ENCODE data around the gene TMEM134. TPM values are rescaled to one million over a fixed set of nuclear protein-coding genes. Genes with fewer than 3 reads are reported as not detected.

Gene TMEM134
- total RNA-seq, 4 donors from 2014 or later = 69.0 to 138 (median 95.8) TPM

GRCh38 chr11:67470337-67471002 lies 1.4 kb upstream of the TMEM134 start:
- Histone ChIP-seq H3K9me3 (no peaks in the 10 kb centered on the region), H3K27ac (no peak overlapping the region), H3K4me3 (replicated peaks in 1 of 3) (no peak overlapping the region), H3K4me1 (peaks cover 19 to 35% of the 10 kb centered on the region in 2 donors), H3K36me3 (no peaks in the 10 kb centered on the region), H3K27me3 (no peaks in the 10 kb centered on the region)
- 72 to 77% methylated on average over 8 of the region's 8 CpGs for WGBS, 2 donors
- DNase-seq = no peak
- intact Hi-C loops (cut with DNase I) = no loop called here
- TF ChIP-seq POLR2A (IDR thresholded peaks at IDR 0.05) (no peak), CTCF (IDR thresholded peaks at IDR 0.05) (no peak)

GRCh38 chr11:67469508-67469811 lies 409 bp upstream of the TMEM134 start:
- no peak for DNase-seq
- 12 to 14% methylated on average over 9 of the region's 9 CpGs for WGBS, 2 donors
- Histone ChIP-seq H3K27me3 (no peaks in the 10 kb centered on the region), H3K36me3 (no peaks in the 10 kb centered on the region), H3K27ac (peak overlapping the region; percentile 82 to 85 (median 84)), H3K4me1 (peaks cover 19 to 42% of the 10 kb centered on the region in 2 donors), H3K9me3 (no peaks in the 10 kb centered on the region), H3K4me3 (replicated peaks in 1 of 3) (peak overlapping the region; percentile 38 to 66 (median 49))
- intact Hi-C loops (cut with DNase I) = loop anchor here (5.0 to 10.0 kb wide), 2 partner anchors 47 to 75 kb away; partner anchors contain the start of gene RAD9A
- peak in 1 of 2 donors; percentile 10 for TF ChIP-seq POLR2A (IDR thresholded peaks at IDR 0.05)
- no peak for TF ChIP-seq CTCF (IDR thresholded peaks at IDR 0.05)

- no peaks in the 10 kb centered on the region for H3K27me3 ChIP-seq
- no peak for TF ChIP-seq CTCF (IDR thresholded peaks at IDR 0.05)
- no peak for TF ChIP-seq POLR2A (IDR thresholded peaks at IDR 0.05)
- no peaks in the 10 kb centered on the region for H3K9me3 ChIP-seq
- intact Hi-C loops (cut with DNase I) = loop anchor here (5.0 to 10.0 kb wide), 2 partner anchors 46 to 74 kb away; partner anchors contain the start of gene RAD9A
- 4 to 17% methylated on average over 3 to 5 of the region's 6 CpGs for whole genome bisulfite sequencing, 2 donors
- peaks cover 25 to 52% of the 10 kb centered on the region in 2 donors for H3K4me1 ChIP-seq
- H3K36me3 ChIP-seq = no peaks in the 10 kb centered on the region
- H3K27ac ChIP-seq = peak overlapping the region; percentile 39 to 75 (median 67)
- peak overlapping the region; percentile 66 to 92 (median 82) for H3K4me3 ChIP-seq (replicated peaks in 1 of 3)
- DNase-seq = no peak
Observed at GRCh38 chr11:67468456-67468758, 644 bp downstream of the TMEM134 start.

- Histone ChIP-seq H3K27ac (peak overlapping the region; percentile 67 to 75 (median 69)), H3K4me3 (replicated peaks in 1 of 3) (peak overlapping the region; percentile 66 to 92 (median 82)), H3K36me3 (no peaks in the 10 kb centered on the region), H3K27me3 (no peaks in the 10 kb centered on the region), H3K9me3 (no peaks in the 10 kb centered on the region), H3K4me1 (peaks cover 25 to 52% of the 10 kb centered on the region in 2 donors)
- peak; percentile 96 to 97 for DNase-seq
- peak in 1 of 2 donors; percentile 25 for TF ChIP-seq POLR2A (IDR thresholded peaks at IDR 0.05)
- no peak for TF ChIP-seq CTCF (IDR thresholded peaks at IDR 0.05)
- intact Hi-C loops (cut with DNase I) = loop anchor here (5.0 to 10.0 kb wide), 2 partner anchors 46 to 73 kb away; partner anchors contain the start of gene RAD9A
- 8 to 10% methylated on average over 5 of the region's 5 CpGs for WGBS, 2 donors
Observed at GRCh38 chr11:67468056-67468455, 995 bp downstream of the TMEM134 start.

Data from thyroid gland (tissue), 4 donors.